ENCODE results near the gene GLIS1.
"Not testable (repeated sequence)": the region's sequence is repeated elsewhere in the genome, so short reads cannot be mapped to it uniquely, and the experiment has no call there.

GLIS1 gene

DNA sequence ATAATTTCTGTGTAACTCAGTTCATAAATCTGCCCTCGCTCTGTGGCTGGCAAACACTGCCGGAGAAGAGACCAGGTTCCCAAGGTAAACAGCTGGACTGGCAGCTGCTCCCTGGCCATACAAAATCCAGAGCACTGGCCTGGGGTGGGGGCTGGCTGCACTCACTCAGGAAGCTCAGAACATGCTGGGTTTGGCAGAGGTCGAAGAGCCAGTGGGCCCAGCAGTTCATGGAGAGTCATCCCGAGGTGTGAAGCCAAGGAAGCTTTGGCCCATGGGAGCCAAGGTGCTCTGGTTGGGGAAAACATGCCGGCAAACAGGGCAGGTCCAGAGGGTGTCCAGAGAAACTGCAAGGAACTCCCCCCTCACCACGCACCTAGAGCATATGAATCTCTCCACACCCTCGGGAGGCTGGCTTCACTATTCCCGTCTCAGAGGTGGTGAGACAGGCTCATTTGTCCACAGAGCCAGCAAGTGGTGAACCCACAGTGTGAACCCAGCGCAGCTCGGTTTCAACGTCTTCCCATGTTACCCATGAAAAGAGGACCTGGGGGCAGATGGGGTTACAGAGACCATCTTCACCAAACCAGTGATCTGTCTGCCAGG is 177.4 kb downstream of the GLIS1 start:
- no peak for DNase-seq (ENCODE audit: low read depth)

- no peak for DNase-seq (ENCODE audit: low read depth)
Measured at GRCh38 chr1:53560581-53561502, 178.1 kb downstream of the GLIS1 start.

GRCh38 chr1:53559854-53560580 is 178.9 kb downstream of the GLIS1 start:
- DNase-seq (ENCODE audit: low read depth): no peak

DNA sequence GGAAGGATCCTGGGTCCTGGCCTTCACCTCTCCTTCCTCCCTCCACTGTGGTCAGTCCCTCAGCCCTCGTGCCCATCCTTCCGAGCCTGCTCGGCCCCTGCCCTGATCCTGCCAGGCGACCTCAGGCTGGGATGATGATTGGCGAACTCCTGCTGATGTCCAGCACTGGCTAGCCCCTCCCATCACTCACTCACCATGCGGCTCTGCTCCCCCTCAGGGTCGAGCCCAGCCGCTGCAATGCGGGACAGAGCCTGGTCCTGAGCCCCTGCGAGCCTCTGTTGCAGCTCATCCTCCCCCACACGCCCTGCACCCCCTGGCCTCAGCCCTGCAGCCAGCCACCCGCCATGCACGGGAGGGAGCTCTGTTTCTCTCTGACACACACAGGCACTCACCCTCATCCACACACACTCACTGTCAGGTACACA is 179.6 kb downstream of the GLIS1 start:
- DNase-seq (ENCODE audit: low read depth): no peak

- no peak for DNase-seq (ENCODE audit: low read depth)
Measured at GRCh38 chr1:53558739-53559315, 180.1 kb downstream of the GLIS1 start.

DNA sequence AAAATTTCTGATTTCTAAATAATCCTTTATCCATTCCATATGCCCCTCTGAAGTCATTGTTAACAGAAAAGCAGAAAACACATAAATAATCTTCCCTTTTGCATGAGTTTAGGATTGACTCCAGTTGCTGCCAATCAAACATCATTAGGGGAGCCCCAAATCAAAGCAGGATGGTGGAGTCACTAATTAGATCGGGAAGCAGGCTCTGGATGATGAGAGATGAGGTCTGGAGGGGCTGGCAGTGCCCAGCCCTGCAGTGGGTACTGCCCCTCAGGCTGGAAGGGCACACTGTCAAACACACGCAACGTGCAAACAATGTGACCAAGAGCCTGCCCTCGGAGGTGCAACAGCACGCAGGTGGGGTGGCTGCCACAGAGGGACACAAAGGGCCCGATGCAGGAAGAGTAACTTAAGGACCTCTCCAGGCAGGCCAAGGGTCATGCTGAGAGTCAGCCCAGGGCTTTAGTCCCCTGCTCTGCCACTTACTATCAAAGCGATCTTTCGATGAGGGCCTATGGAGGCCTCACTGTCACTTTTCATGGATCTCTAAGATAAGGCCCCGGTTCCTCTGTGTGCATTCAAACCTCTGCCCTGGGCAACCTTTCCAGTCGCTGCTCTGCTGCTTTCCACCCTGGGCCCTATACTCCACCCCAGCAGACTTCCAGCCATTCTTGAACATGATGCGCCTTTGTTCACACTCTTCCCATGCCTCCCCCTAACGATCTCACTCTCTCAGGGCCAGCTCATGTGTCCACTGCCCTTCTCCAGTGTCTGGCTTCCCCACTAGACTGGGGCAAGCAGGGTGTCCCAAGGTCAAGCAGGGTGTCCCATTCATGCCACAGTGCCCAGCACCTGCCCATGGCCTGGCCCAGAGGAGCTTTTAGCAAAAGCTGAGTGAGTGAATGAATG is 180.9 kb downstream of the GLIS1 start:
- DNase-seq (ENCODE audit: low read depth): no peak

DNA sequence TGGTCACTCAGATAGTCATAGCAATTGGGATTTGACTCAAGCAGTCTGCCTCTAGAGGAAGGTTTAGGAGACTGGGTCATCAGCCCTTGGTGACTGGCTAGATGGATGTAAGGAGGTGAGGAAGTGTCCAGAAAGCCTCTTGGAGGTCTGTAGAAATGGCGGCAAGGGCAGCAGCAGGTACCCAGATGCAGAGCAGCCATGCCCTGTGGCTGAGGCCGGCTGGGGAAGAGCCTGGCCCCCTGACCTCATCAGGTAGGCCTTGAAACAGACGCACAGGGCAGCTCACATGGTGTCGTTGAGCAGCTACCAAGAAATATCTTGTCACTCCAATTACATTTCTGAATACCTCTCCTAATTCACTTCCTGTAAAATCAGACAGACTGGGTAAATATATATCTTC is 181.6 kb downstream of the GLIS1 start:
- DNase-seq (ENCODE audit: low read depth): no peak

DNA sequence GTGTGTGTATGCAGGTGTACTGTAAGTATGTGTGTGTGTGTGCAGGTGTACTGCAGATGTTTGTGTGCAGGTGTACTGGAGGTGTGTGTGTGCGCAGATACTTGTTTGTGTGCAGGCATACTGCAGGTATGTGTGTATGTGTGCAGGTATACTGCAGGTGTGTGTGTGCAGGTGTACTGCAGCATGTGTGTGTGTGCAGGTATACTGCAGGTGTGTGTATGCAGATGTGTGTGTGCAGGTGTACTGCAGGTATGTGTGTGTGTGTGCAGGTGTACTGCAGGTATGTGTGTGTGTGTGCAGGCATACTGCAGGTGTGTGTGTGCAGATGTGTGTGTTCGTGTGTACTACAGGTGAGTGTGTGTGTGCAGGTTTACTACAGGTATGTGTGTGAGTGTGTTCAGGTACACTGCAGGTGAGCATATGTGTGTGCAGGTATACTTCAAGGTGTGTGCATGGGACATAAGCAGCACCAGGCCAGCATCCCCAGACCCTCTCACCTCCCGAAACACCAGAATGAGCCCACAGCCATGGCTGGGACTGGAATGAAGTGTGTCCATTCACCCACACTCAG is 182.2 kb downstream of the GLIS1 start:
- no peak for DNase-seq (ENCODE audit: low read depth)

- not testable (repeated sequence) for DNase-seq (ENCODE audit: low read depth)
Measured at GRCh38 chr1:53555620-53556326, 183.2 kb downstream of the GLIS1 start.

GRCh38 chr1:53554592-53555305 is 184.2 kb downstream of the GLIS1 start:
- no peak for DNase-seq (ENCODE audit: low read depth)

GRCh38 chr1:53553734-53554509 is 185.0 kb downstream of the GLIS1 start:
- no peak for DNase-seq (ENCODE audit: low read depth)

DNA sequence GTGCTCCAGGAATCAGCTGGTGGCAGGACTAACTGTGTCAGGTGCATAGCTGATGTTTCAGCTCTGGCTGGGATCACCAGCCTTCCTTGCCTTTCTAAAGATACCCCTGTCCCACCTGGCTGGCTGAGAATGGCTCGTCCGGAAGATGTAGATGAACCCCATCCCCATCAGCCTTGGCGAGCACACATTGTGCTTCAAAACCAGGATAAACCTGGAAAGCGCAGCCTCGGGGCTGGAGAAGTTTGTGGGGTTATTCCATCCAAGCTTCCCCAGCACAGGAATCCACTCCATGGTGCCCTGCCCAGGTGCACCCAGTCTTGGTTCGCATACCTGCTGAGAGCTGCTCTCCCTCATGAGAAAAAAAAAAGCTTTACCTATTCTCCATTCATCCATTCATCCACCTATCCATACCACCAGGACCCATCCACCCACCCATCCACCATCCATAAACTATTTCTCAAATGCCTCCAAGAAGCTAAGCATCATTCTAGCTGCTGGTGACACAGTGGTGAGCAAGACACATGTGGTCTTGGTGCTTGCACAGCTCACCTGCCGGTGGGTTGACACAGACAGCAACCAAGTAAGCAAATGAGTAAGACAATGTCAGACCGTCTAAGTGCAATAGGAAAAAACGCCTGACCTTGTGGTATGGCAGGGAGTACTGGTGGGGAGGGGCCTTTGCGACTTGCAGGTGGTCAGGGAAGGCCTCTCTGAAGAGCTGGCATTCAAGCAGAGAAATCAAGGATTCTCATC is 185.8 kb downstream of the GLIS1 start:
- DNase-seq (ENCODE audit: low read depth): no peak

- DNase-seq (ENCODE audit: low read depth): no peak
Measured at GRCh38 chr1:53552146-53552861, 186.7 kb downstream of the GLIS1 start.

GRCh38 chr1:53551428-53551995 is 187.5 kb downstream of the GLIS1 start:
- no peak for DNase-seq (ENCODE audit: low read depth)

DNA sequence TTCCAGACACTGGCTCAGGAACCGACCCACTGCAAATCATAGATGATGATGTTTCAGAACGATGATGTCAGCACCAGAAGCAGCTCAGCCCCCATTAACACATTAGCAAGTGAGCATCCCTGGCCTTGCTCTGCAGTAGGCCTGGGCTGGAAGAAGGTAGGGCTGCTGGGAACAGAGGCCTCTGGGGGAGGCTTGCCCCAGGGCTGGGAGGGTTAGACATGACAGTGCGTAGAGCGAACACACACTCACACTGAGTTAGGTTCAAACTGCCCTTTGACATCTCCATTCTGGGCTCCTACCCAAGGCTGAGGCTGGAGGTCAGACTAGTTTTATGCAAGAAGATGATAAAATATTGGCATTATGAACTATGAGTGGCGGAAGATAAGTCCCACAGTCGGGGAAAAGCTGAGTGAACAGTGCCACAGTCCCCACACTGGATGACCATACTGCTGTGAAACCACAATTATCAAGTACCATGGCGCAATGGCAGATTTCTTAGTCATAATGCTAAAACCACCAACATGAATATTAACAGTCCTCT is 188.7 kb downstream of the GLIS1 start:
- DNase-seq (ENCODE audit: low read depth): no peak

DNA sequence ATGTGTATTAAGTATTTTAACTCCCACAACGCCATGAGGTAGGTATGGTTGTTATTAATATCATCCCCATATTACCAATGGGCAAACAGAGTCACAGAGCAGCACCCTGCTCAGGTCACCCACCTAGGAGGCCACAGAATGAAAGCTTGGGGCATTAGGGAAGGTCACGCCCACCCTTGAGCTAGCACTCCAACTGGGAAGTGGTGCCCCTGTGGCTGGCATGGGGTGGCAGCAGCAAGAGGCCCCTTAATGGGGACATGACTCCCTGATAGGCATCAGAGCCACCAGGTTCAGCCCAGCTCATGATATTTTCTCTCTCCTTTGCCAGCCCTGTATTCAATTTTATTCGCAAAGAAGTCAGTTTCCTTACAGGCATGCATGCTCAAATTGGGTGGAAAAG is 189.2 kb downstream of the GLIS1 start:
- DNase-seq (ENCODE audit: low read depth): no peak

DNA sequence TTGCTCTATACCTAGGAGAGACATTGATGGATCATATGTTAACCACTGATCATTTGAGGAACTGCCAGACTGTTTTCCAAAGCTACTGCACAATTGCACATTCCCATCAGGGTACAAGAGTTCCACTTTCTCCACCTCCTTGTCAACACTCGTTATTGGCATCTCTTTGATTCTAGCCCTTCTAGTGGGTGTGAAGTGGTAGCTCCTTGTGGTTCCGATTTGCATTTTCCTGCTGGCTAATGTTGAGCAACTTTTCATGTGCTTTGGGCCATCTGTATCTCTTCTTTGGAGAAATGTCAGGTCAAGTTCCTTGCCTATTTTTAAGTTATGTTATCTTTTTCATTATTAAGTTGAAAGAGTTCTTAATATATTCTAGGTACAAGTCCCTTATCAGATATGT is 189.7 kb downstream of the GLIS1 start:
- no peak for DNase-seq (ENCODE audit: low read depth)

Measured in fibroblast of the conjunctiva (primary cell).